Panc1 (cell line): ENCODE data around the gene MGAT4A. TPM values are rescaled to one million over a fixed set of nuclear protein-coding genes. Genes with fewer than 3 reads are reported as not detected.

ENCODE experiments used
- ATAC-seq: fragments of 200-7000 bp; cut with Tn5 transposase; 2 replicates; pipeline ENCODE4 v1.9.1; 2020; ENCODE audit warnings: mild to moderate bottlenecking, moderate library complexity
- BruUV-seq: library from RNA; stranded (reverse); fragments of 400-500 nt; replicated peaks from 2 replicates; lab custom pipeline; 2021; lab: Mats Ljungman, UMichigan
- CTCF ChIA-PET: fragments of 300-600 bp; sonication (Branson Sonifier 250); formaldehyde crosslinking; loops from one replicate; lab custom pipeline; 2022; ENCODE audit warnings: antibody characterized with exemption; lab: Charles Lee
- POLR2A ChIA-PET: fragments of 300-600 bp; sonication (Branson Sonifier 250); formaldehyde crosslinking; loops from one replicate; lab custom pipeline; 2022; ENCODE audit warnings: antibody characterized with exemption; lab: Charles Lee
- DNase-seq: peaks from one replicate; pipeline ENCODE4 v3.0.0-alpha.2; 2010; ENCODE audit warnings: low read depth, low spot score
- H3K27ac ChIP-seq: 2 replicates; pipeline ENCODE4 v1.5.1; 2011; ENCODE audit warnings: mild to moderate bottlenecking, low read length, inconsistent platforms
- H3K27me3 ChIP-seq: fragments of 200-500 bp; sonication (Bioruptor generic); 2 replicates; pipeline ENCODE4 v1.6.0; 2014; ENCODE audit warnings: low read length, inconsistent platforms; ENCODE audit not compliant: control insufficient read depth, insufficient read depth
- H3K36me3 ChIP-seq: fragments of 200-500 bp; sonication (Bioruptor generic); 2 replicates; pipeline ENCODE4 v1.5.1; 2014; ENCODE audit warnings: inconsistent platforms, mild to moderate bottlenecking, low read length, moderate library complexity; ENCODE audit not compliant: control insufficient read depth, insufficient read depth
- H3K4me1 ChIP-seq: 2 replicates; pipeline ENCODE4 v1.5.1; 2011; ENCODE audit warnings: inconsistent platforms, mild to moderate bottlenecking, low read length, moderate library complexity; ENCODE audit not compliant: control insufficient read depth, insufficient read depth
- H3K4me3 ChIP-seq, 2 experiments: 2 replicates each; pipeline ENCODE4 v1.5.1; 2011 to 2012; ENCODE audit warnings: low read depth in 2 of 2, low read length in 2 of 2, mild to moderate bottlenecking in 2 of 2, inconsistent platforms in 1 of 2, moderate library complexity in 1 of 2
- H3K9me3 ChIP-seq: fragments of 200-500 bp; sonication (Bioruptor generic); 2 replicates; pipeline ENCODE4 v1.5.1; 2014; ENCODE audit warnings: low read depth, mild to moderate bottlenecking, inconsistent platforms, low read length, moderate library complexity; ENCODE audit not compliant: control insufficient read depth, insufficient read depth
- CTCF ChIP-seq: fragments of 450-650 bp; IDR thresholded peaks from 2 replicates; pipeline ENCODE4 v1.5.1; 2017; ENCODE audit warnings: mild to moderate bottlenecking
- POLR2AphosphoS5 ChIP-seq: IDR thresholded peaks from 2 replicates; pipeline ENCODE4 v1.6.1; 2012; ENCODE audit warnings: mild to moderate bottlenecking, low read depth, low read length, moderate library complexity
- REST ChIP-seq, 2 experiments: IDR thresholded peaks; 2 replicates each; pipeline ENCODE4 v1.6.1; 2011 to 2012; ENCODE audit warnings: low read depth in 2 of 2, control low read depth in 1 of 2, low read length in 1 of 2, mild to moderate bottlenecking in 1 of 2, moderate library complexity in 1 of 2; ENCODE audit not compliant: insufficient read depth in 1 of 2
- SIN3A ChIP-seq: IDR thresholded peaks from 2 replicates; pipeline ENCODE4 v1.6.1; 2012; ENCODE audit warnings: low read depth, mild to moderate bottlenecking, low read length, moderate library complexity, borderline replicate concordance; ENCODE audit not compliant: insufficient read depth
- TCF7L2 ChIP-seq: IDR thresholded peaks from 2 replicates; pipeline ENCODE4 v1.6.1; 2011; ENCODE audit warnings: mild to moderate bottlenecking, low read depth, low read length, inconsistent platforms
- in situ Hi-C: cut with HindIII; loops from 2 replicates; pipeline ENCODE4 v1.10.0; 2016; ENCODE audit warnings: low sequenced_read_pairs, low pct_unique_long_range_greater_than_20kb
- intact Hi-C: fragments of 100-400 bp; cut with micrococcal nuclease; formaldehyde crosslinking; loops from one replicate; pipeline ENCODE4 v1.10.0; 2022; ENCODE audit not compliant: unreplicated experiment
- total RNA-seq: library from RNA; stranded (reverse); gene quantifications from one replicate; pipeline ENCODE4 v1.2.1, GENCODE V29; 2021; ENCODE audit not compliant: unreplicated experiment

The MGAT4A gene
- total RNA-seq, 1 experiment from 2014 or later, result 4.4 TPM

GRCh38 chr2:98777076-98777475 is 46.1 kb upstream of the MGAT4A start:
- no peaks in the 10 kb centered on the region for H3K36me3 ChIP-seq

GRCh38 chr2:98776136-98776535 is 45.2 kb upstream of the MGAT4A start:
- no peaks in the 10 kb centered on the region; the same call in 1 of the 2 replicates for H3K4me1 ChIP-seq
- CTCF ChIA-PET, result no interaction called here
- intact Hi-C loops, result no loop called here
- no peak overlapping the region for H3K27ac ChIP-seq
- H3K27me3 ChIP-seq, result no peaks in the 10 kb centered on the region
- no peak for TF ChIP-seq POLR2AphosphoS5
- no peak for TF ChIP-seq CTCF
- no peak for TF ChIP-seq TCF7L2
- no peak for TF ChIP-seq REST (IDR thresholded peaks at IDR 0.05; ENCODE audit: insufficient read depth in 1 of 2, low read depth in 2 of 2, low read length in 1 of 2)
- TF ChIP-seq SIN3A, result no peak
- no peak for ATAC-seq
- no peaks in the 10 kb centered on the region for H3K9me3 ChIP-seq
- H3K4me3 ChIP-seq, result no peak overlapping the region
- no TSS peak for BruUV-seq
- no peak for DNase-seq
- no peaks in the 10 kb centered on the region for H3K36me3 ChIP-seq
- POLR2A ChIA-PET, result no interaction called here
- in situ Hi-C loops, result no loop called here

More at GRCh38 chr2:98777076-98777475, 46.1 kb upstream of the MGAT4A start:
- no peak overlapping the region for H3K4me3 ChIP-seq
- H3K27me3 ChIP-seq, result no peaks in the 10 kb centered on the region
- no TSS peak for BruUV-seq
- TF ChIP-seq SIN3A, result no peak
- TF ChIP-seq POLR2AphosphoS5, result no peak
- no peak for TF ChIP-seq REST (IDR thresholded peaks at IDR 0.05; ENCODE audit: insufficient read depth in 1 of 2, low read depth in 2 of 2, low read length in 1 of 2)
- TF ChIP-seq CTCF, result no peak
- TF ChIP-seq TCF7L2, result no peak
- no peak overlapping the region for H3K27ac ChIP-seq
- ChIA-PET POLR2A (no interaction called here), CTCF (no interaction called here)
- intact Hi-C loops, result no loop called here
- H3K9me3 ChIP-seq, result peaks cover 6% of the 10 kb centered on the region; the same call in 1 of the 2 replicates
- ATAC-seq (no peak), DNase-seq (no peak)
- H3K4me1 ChIP-seq, result no peaks in the 10 kb centered on the region; the same call in 1 of the 2 replicates
- in situ Hi-C loops, result no loop called here
